TTC549 (cell line): ENCODE results near the gene SLC25A29.
"Not testable (repeated sequence)": the region's sequence is repeated elsewhere in the genome, so short reads cannot be mapped to it uniquely, and the experiment has no call there.

Experiments
- FAIRE-seq: peaks from 2 replicates; lab custom pipeline; 2012; peaks lifted over from hg19 to GRCh38; lab: Jason Lieb, UNC

SLC25A29 gene, protein sequence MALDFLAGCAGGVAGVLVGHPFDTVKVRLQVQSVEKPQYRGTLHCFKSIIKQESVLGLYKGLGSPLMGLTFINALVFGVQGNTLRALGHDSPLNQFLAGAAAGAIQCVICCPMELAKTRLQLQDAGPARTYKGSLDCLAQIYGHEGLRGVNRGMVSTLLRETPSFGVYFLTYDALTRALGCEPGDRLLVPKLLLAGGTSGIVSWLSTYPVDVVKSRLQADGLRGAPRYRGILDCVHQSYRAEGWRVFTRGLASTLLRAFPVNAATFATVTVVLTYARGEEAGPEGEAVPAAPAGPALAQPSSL

DNA sequence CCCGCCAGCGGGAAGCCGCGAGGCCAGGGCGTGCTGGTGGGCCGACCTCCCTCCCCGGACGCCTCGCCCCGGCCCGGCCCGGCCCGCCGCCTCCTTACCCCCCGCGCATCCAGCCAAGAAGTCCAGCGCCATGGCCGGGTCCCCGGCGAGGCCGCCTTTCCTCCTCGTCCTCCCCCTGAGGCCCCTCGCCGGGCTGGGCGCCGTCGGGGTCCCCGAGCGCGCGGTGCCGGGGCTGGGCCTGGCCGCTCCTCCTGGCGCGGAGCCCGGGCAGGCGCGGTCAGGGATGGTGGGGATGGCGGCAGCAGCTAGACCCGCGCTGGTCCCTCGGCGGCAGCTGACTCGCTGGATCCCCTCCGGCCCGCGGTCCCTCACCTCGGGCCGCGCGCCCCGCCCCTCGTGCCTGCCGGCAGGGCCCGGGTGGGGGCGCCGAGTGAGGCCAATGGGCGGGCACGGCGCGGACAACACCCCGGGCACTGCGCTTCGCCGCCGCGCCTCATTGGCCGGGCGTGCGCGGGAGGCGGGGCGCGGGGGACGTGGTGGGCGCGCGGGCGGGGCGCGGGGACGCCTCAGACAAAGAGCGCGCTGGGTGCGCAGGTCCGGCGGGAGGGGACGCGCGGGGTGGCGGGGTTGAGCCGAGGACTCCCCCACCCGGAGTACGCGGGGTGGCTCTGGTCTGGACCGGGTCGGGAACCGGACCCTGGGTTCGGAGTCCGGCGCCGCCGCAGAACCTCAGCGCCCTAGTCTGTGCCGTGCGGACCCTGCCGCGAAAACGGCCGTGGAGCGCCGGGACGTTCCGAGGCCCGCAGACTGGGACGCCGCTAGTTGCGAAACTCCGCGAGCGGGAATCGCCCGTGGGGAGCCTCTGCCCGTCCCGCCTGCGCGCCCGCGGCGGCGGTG is at the start of gene SLC25A29:
SLC25A29 (minus strand) TSS at position 344 of the 897 bp plus-strand sequence; CDS start at position 132, 212 bp downstream.
- FAIRE-seq = no peak

DNA sequence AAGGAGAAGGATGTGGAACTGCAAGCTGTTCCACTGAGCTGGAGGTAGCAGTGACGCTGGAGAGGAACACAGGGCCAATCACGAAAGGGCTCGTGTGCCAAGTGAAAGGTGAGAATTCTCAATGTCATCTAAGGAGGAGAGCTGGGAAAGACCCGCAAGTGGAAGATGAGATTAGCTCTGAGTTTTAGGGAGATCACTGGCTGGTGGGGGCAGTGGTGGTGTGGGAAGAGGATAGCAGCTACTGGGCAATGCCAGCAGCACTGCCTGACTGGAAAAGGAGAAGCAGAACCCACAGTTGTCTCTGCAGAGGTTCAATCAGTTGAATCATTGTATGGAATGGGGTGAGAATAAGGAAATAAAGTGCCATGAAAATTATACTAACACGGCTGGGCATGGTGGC is 44.7 kb upstream of the SLC25A29 start:
- no peak for FAIRE-seq

DNA sequence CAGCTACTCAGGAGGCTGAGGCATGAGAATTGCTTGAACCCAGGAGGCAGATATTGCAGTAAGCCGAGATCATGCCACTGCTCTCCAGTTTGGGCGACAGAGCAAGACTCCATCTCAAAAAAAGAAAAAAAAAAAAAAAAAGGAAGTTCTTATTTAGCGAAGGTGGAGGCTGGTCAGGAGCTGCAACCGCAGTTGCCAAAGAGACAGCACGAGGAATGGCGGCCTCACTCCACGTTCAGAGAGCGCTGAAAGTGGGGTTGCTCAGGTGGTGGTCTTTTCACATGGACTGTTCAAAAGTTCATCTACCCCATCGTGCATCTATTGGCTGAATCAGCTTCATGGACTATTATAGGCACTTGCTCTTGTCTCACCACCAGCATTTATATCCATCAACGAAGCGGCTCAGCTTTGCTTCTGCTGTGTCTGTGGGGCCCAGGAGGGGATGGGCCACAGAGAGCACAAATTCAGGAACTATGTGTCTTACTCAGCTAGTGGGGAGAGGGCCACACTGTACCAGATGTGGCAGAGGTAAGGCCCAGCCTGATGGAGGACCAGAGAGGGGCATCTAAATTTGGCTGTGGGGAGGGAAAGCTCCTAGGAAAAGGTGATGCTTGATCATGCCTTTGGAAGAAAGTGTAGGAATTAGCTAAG is 44.2 kb upstream of the SLC25A29 start:
- FAIRE-seq = no peak

DNA sequence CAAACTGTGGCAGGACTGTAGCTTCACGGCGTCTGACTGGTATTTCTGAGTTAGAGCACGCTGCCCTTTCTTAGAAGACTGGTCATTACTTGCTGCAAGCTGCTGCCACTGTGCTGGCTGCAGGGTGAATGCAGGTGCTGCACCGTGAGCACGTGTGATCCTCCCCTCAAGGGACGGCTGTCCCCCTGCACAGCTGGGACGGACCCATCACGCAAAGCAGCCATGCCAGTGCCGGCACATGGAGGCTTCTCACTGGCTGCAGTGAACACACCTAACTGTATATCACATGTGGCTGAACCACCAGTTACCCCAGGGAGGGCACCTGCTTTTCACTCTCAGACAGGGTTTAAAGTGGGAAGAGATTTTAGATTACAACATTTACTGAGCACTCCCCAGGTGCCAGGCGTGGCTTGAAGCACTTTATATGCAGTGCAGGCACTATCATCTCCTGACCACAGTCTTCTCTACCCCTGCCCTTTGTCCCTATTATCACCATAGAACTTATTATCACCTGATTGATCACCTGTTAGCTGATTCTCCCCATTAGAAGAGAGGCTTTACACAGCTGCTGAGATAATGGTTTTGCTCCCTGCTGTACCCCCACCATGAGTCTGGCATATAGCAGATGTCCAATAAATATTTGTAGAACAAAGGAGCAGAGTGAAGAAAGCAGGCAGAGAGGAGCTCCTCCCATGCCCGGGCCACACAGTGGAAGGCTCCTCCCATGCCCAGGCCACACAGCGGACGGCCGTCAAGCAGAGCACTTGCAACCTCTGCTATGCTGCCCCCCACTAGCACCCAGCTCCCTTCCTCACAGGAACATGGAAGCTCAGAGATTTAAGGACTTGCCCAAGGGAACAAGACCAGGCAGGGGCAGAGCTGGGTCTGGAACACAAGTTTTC is 42.8 kb upstream of the SLC25A29 start:
- no peak for FAIRE-seq

DNA sequence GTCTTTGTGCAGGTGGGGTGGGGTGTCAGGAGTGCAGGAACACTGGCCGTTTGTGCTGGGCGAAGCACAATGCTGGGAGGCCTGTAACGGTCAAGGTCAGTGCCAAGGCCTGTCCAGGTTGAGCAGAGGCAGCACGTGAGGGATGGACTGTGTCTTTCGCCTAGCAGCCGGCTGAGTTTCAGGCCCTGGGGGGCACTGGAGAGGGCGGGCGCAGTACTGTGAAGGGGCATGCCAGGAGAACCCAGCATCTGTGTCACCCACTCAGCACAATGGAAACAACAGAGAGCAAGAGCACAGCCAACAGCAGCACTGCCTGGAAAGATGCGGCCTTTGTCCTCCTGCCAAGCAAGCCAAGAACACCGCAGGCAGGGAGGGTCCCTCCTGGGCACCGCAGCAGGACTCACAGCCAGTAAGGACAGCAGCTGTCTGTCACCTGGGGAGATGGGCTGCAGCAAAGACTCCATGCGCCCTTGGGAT is 42.0 kb upstream of the SLC25A29 start:
- no peak for FAIRE-seq

DNA sequence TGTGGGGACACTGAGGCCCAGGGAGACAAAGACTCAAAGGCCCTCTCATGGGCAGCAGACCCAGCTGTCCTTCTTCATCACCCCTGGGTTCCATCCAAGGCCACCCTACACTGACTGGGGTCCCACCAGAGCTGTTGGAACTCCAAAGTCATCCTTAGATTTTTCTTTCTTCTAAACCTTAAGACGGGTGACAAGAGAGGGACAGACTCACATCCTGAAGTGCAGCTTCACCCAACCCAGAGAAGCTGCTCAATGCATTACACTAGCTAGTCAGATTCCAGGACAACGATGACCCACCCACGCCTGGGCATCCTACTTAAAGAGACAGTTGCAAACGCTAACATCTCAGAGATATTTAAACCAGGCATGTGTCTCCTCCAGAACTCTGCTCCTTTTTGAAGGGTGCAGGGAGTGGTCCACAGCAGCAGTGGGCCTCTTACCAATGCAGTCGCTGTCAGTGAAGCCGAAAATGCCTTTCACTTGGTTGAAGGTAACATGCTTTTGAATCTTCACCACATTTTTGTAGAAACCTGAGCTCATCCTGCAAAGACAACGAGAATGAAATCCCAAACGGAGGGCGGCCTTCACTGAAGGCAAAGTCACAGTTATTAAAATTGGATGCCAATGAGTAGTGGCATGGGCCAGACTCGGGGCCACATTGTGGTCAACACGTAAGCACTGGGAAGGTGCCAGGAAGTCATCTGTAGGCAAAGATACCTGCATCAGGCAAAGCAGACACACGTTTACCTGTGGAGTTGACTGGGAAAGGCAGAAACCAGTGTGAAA is 40.3 kb upstream of the SLC25A29 start:
- no peak for FAIRE-seq

DNA sequence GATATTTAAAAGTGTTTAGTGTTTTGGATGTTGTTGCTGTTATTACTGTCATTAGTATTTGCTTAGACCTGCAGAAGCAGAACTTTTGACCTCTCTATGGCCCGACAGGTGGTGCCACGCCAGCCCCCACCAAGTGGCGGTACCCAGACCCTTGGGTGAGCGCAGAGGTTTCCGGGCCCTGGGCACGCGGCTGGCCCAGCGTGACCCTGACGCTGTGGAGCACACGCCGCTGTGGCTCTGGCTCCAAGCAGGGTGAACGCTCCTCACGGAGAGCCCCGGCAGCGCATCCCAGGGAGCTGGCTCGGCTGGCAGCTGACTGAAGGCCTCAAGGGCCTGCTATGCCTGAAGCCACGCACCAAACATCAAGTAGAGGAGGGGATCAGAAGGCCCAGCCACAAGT is 39.5 kb upstream of the SLC25A29 start:
- FAIRE-seq = no peak

DNA sequence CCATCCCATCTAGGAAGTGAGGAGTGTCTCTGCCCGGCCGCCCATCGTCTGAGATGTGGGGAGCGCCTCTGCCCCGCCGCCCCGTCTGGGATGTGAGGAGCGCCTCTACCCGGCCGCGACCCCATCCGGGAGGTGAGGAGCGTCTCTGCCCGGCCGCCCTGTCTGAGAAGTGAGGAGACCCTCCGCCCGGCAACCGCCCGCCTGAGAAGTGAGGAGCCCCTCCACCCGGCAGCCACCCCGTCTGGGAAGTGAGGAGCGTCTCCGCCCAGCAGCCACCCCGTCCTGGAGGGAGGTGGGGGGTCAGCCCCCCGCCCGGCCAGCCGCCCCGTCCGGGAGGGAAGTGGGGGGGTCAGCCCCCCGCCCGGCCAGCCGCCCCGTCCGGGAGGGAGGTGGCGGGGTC is 38.4 kb upstream of the SLC25A29 start:
- not testable (repeated sequence) for FAIRE-seq

DNA sequence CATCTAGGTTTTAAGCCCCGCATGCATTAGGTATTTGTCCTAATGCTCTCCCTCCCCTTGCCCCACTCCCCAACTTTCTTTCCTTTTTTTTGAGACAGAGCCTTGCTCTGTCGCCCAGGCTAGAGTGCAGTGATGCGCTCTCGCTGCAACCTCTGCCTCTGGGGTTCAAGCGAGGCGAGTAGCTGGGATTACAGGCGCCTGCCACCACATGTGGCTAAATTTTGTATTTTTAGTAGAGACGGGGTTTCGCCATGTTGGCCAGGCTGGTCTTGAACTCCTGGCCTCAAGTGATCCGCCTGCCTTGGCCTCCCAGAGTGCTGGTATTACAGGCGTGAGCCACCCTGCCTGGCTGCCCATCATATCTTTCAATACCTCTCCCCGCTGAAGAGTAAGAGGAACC is 36.6 kb upstream of the SLC25A29 start:
- not testable (repeated sequence) for FAIRE-seq

DNA sequence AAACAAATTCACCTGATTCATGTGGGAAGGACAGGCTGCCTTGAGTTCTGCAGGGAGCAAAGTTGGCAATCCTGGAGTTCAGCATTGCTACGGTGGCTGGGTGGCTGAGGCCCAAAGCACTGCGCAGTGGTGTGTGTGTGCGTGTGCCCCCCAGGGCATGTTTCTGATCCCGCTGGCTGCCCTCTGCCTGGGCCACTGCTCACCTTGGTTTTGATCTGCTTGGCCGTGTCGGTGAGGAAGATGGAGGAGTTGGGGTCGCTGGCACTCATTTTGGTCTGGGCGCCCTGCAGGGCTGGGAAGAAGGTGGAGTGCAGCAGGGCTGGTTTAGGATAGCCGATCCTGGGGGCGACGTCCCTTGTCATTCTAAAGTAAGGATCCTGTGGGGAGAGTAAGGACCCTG is 36.0 kb upstream of the SLC25A29 start:
- FAIRE-seq = no peak

DNA sequence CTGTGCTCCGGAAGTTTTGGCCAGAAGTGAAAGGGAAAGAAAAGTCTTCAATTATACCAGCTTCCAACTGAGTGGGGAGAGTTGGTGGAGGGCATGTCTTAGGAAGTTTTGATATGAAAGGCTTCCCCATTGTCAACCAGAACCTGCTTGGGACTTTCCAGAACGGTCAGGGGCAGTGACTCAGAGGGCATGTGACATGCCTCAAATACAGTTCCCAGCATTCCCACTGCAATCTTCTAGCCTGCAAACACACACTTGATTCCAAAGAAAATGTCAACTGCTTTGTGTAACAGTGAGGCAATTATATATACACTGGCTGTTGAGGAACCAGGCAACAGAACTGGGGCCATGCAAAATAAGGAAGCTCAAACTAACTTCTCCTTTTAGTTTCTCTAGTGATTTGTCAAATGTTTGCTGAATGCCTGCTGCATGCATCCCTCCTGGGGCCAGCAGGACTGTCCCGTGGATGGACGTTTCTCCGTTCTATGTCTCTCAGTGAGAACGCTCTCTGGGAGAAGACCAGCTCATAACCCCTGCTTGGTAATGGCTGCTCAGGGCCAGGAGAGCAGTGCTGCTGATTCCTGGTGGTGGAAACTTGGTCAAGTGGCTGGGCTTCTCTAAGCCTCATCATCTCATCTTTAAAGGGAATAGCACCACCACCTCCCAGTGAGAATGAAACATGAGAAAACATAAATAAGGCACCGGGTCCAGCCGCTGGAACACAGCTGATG is 35.2 kb upstream of the SLC25A29 start:
- FAIRE-seq = no peak

DNA sequence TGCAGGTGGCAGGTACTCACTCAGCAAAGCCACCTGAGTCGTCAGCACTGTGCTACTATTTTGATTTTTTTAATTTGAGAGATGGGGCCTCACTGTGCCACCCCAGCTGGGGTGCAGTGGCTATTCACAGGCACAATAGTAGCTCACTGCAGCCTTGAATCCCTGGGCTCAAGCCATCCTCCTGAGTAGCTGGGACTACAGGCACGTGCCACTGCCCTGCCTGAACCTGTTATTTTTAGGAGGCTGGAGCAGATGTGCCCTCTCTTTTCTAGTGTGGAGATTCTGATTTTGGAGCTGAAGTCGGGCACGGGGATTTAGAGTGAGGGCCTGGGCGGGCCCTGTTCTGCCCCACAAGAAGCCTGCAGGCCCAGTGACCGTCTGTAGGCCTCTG is 34.2 kb upstream of the SLC25A29 start:
- no peak for FAIRE-seq

DNA sequence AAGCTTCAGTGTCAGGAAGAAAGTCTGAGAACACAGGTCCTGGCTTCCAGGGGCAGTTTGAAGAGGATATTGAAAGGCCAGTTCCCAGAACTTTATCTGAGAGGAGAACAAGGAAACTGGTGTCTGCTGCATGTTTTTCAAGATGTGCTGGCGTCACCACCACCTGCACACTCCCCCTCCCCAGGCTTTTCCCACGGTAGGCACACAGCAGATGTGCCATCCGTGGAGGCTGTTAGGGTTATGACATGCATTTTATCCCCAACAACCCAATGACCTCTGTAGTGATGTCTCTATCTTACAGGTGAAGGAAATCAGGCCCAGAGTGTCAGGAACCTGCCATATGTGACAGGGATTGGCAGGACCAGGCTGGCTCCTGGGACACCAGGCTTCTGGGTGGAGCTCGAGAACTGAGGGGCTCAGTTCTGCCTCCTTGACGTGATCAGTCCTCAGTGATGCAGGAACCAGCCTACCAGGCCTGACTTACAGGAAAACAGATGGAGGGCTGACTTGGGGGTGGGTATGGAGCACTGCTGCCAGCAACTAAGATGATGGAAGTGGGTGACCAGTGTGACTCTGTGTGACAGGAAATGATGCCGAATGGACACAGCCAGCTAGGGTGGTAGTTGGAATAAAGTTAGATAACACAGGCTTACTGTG is 33.6 kb upstream of the SLC25A29 start:
- no peak for FAIRE-seq

DNA sequence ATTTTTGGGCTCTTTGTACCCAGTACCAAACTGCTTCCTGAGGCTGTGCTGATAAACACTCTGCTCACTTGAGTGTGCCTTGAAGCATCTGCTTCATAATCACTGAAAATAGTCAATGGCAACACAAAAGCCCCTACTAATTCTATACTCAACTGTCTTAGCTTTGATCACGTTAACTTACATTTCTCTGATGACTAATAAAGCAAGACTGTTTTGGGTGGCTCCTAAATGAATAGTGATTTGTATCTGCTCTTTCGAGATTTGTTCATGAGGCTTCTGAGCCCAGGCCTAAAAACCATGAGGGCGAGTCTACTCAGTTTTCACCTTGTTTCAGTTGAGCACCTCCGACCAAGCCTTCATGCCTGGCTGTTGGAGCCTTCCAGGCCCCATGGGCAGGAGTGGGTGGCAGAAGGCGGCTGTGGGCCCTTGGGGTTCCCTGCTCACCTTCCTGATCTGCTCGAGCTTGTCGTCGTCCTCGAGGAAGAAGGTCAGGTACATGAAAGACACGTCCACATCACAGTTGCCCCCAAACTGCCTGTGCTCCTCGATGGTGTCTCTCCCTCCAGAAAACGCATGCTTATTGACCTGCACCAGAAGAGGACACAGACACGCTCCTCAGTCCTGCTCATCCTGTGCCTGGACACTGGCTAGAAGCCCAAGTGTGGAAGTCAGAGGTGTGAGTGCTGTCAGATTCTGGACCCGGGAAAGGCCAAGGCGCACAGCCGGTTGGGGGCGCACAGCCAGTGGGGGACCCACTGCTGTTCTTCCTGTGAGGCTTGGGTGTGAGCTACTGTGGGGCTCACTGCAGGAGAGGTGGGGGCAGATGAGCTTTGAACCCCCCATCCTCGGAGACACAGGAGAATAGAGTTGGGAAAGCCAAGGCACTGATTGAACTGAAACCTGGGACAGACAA is 30.6 kb upstream of the SLC25A29 start:
- FAIRE-seq = no peak

DNA sequence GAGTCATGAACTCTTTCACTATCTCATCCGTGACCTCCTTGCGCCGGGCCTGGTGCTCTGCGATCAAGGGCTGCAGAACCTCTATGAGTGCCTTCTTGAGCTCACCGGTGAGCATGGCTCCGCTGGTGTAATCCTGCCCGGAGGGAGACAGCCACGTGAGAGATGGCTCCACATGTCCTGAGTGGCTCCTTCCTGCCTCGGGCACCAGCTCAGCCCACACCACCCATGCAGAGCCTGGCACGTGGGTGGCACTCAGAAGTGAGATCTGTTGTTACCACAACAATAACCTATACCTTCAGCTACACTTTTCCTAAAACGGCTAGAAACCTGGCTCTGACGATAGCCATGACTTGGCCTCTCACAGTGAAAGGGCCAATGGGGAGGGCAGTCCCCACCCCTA is 28.7 kb upstream of the SLC25A29 start:
- FAIRE-seq = no peak

DNA sequence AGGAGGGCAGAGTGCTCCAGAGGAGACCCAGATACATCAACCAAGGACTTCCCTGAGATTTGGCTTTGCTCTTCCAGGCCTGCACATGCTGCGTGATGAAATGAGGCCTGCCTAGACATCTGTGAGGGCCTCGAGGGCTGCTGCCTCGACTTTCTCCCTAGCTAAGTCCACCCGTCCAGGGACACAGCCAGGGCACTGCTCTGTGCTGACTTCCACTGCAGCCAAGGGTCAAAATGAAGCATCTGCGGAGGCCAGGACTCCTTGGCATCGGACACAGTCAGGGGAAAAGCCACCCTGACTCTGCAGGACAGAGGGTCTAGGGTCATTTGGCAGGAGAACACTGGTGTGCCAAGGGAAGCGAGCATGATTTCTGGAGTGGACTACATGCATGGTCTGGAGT is 27.6 kb upstream of the SLC25A29 start:
- no peak for FAIRE-seq

DNA sequence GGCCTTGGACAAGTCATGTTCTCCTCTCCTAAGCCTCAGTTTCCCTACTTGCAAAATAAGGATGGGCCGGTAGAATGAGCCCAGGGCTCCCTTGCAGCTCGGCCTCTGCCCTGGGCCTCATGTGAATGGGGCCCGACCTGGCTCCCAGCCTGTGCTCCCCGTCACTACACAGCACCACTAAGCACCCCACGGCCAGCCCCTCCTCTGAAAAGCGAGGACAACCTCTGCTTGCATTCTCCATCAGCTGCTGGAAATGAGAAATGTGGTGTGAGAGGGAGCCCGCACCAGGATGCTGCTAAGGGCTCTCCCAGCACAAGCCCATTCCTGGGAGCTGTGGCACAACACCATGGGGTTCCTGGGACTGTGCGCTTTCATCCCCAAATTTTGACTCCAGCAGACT is 27.1 kb upstream of the SLC25A29 start:
- no peak for FAIRE-seq

DNA sequence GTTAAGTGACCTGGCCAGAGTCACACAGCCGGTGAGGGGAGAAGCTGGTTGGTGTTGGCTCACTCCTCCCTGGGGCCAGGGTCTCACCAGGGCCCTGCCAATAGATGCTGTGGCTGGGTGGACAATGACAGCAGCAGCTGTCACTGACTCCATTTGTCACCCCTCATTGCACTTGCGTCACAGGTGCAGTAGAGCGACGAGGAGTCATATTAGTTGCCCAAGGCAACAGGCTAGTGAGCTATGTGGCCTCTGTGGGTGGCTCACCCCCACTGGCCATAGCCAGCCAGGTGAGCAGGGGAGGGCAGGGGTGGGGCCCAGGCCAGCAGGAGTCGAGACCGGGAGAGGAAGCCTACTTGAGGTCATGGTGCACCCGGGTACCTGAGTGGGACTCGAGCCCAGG is 26.6 kb upstream of the SLC25A29 start:
- FAIRE-seq = no peak
